Cerebellar cortex (tissue), 1 donor: ENCODE measurements around the gene EPHB1.
"Not testable (repeated sequence)": the region's sequence is repeated elsewhere in the genome, so short reads cannot be mapped to it uniquely, and the experiment has no call there.

Source experiments
- DNase-seq: peaks from one replicate; pipeline ENCODE4 v3.0.0-alpha.2; 2015; ENCODE audit warnings: low spot score

EPHB1 gene

DNA sequence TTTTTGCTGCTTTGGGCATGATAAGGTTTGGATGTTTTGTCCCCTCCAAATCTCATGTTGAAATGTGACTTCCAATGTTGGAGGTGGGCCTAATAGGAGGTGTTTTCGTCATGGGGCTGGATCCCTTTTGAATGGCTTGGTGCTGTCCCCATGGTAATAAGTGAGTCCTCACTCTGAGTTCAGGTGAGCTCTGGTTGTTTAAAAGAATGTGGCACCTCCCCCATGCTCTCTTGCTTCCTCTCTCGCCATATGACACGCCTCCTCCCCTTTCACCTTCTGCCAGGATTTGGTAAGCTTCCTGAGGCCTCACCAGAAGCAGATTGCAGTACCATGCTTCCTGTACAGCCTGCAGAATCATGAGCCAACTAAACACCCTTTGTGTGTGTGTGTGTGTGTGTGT, 255.5 kb downstream of the EPHB1 start:
- DNase-seq = no peak

DNA sequence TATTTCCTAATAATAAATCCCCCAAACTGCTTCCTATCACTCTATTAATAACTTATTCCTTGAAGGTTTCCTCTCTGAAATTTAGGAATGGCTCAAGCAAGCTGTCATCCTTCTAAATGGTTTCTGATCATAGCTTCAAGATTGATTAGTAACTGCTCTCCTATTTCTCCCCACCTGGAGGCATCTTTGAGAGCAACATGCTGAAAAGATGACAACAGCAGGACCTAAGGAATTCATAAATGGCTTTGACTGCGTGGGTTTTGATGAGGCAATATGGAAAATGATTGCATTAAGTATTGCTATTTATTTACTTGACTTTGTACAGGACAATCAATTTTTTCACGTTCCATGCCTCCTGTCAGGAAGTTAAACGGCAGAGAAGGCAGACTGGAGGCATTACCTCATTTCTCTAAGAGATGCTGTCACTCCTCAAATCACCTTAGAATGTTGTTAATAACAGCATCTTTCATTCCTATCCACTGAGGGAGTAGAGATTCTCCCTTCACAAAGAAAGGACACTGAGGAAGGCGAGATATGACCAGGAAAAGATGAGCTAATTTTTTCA, 256.4 kb downstream of the EPHB1 start:
- no peak for DNase-seq

- DNase-seq = no peak
Measured at GRCh38 chr3:135055449-135055848, 260.4 kb downstream of the EPHB1 start.

- DNase-seq = no peak
Measured at GRCh38 chr3:135056084-135056730, 261.1 kb downstream of the EPHB1 start.

DNA sequence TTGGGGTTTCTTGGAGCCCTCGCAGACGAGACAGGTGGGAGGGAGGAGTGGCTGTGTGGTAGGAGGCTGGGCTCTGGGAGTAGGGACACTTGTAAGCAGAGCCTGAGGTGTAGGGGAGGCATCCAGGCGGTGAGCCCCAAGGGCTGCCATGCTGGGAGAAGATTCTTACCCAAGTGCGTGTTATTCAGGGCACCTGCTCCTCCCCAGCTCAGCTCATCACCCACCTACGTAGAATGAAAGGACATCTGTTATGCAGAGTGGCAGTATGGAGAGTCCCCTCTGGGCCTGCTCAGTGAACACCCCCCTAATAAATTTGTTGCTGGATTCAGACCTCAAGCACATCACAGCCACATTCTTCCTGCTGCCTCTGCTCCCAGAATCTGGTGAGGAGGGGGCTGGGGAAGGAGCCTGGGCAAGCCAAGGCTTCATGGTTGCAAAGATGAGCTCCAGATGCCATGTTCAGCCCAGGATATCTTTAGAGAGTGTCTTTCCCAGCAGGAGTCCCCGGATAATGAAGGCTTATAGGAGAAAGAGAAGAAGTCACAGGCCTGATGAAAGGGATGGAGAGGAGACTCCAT, 261.8 kb downstream of the EPHB1 start:
- DNase-seq = no peak

- DNase-seq = no peak
Measured at GRCh38 chr3:135057996-135058395, 262.9 kb downstream of the EPHB1 start.

GRCh38 chr3:135059580-135059979, 264.5 kb downstream of the EPHB1 start:
- no peak for DNase-seq

GRCh38 chr3:135066844-135067727, 272.0 kb downstream of the EPHB1 start:
- not testable (repeated sequence) for DNase-seq

GRCh38 chr3:135068011-135068410, 273.0 kb downstream of the EPHB1 start:
- no peak for DNase-seq

GRCh38 chr3:135069406-135069805, 274.3 kb downstream of the EPHB1 start:
- DNase-seq = no peak

- DNase-seq = no peak
Measured at GRCh38 chr3:135071483-135071882, 276.4 kb downstream of the EPHB1 start.

GRCh38 chr3:135072431-135072830, 277.4 kb downstream of the EPHB1 start:
- DNase-seq = no peak

- DNase-seq = no peak
Measured at GRCh38 chr3:135075157-135075556, 280.1 kb downstream of the EPHB1 start.

DNA sequence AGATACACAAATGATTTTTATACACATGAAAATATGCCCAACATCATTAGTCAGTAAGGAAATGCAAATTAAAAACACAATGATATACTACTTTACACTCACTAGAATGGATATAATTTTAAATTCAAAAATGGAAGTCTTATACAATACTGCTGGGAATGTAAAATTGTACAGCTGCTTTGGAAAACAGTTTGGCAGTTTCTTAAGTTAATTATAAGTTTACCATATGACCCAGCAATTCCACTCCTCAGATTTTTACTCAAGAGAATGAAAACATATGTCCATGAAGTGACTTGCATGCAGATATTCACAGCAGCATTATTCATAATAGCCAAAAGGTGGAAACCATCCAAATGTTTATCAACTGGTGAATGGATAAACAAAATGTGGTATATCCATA, 281.3 kb downstream of the EPHB1 start:
- DNase-seq = no peak

GRCh38 chr3:135077186-135077585, 282.1 kb downstream of the EPHB1 start:
- no peak for DNase-seq

DNA sequence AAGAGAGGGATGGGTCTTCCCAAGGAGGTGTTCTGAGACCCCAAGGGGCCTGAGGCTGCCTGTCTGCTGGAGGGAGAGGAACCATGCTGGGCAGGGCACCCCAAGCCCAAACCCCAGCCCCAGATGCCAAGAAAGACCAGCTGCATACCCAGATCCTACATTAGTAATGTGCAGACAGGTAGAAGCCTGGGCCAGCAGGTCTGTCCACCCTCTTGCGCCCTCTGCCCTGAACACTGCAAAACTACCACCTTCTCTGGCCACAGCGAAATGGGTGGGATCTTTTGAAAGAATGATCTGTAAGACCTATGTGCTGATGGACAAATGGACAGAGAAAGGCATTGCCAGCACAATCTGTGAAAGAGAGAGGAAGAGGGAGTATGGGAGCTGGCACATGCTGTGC, 283.2 kb downstream of the EPHB1 start:
- no peak for DNase-seq

DNA sequence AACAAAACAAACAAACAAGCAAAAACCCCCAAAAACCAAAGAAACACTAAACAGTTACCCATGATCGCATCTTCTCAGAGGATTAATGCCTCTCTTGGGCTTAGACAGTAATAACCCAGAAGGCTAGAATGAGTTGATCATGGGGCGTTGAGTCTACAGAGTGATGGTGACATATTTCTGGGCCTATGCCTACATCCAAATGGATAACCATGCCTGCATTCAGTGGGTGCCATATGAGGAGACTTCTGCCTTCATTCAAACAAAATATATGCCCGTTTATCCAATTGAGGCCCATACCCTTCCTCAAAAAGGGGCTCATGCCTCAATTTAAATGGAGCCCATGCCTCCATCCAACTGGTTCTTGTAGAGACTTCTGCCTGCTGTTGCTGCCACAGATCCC, 284.0 kb downstream of the EPHB1 start:
- DNase-seq = no peak

GRCh38 chr3:135081451-135081850, 286.4 kb downstream of the EPHB1 start:
- peak; percentile 56 for DNase-seq

DNA sequence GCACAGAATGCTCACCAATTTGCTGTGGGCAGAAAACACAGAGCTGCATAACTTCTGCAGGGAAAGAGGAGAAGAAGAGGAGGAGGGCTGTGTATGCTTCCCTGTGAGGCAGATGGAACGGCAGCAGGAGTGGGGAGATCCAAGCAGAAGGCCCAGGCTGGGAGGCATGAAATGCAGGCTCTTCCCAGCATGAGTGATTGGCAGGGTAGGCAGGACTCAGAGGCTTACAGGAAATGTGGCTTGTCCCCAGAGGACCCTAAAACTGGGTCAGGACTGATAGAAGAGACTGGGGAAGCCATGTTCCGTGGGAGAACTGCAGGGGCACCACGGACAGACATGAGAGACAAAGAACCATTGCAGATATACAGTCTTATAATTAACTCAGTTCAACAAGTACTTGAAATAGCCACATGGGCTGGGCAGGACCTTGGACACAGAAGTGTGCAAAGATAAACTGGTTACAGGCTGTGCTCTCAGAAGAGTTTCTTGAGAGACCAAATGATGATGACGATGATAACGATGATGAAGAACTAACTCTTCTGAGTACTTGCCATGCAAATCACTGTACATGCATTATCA, 286.9 kb downstream of the EPHB1 start:
- peak; percentile 96 for DNase-seq

DNA sequence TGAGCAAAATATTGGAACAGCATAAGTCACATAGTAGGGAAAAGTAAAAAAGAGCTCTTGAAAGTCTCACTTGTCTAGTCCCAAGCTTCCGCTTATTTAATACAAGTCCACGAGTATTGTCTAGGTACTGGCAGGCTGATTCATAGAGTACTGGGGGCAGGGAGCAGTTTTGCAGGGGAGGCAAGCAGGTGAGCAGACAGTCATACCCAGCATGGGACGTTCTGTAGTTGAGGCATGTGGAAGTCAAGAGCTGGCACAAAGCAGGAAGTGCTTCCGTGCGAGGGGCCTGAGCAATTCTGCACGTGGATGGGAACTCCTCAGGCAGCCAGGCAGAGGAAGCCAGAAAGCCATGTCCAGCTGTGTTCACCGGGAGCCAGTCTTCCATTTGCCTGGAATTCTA, 287.6 kb downstream of the EPHB1 start:
- no peak for DNase-seq

DNA sequence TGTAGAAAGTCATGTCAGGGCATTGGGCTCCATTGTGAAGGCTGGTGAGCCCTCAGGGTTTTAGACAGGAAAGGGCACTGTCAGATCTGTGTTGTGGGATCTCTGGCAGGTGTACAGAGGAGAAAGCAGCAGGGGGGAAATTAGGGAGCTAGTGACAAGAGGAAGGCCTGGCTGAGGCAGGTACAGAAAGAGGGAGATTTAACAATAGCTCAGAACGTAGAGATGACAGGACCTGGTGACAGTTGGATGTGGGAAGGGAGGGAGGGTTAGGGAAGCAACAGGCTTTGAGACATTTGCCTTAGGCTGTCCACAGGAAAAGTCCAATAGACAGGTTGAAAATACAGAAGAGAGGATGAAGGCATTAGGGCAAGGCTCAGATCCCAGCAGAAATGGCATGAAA, 288.1 kb downstream of the EPHB1 start:
- DNase-seq = peak; percentile 62

DNA sequence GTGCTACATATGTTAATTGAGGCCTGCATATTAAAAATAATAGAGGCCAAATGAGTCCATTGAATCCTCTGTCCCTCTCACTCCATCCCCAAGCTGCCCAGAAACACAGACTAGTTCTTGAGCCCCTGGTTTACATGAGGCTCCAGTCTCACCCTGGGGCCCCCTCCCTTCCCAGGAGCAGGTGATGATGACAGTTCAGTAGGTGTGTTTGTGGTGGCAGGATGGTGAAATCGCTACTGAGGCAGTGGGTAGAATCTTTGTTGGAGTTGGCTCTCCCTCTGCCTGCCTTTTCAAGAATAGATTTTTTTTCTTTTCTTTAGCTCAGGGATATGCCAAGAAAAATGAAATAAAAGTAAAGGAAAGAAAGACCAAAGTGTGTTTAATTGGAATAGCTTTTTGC, 288.7 kb downstream of the EPHB1 start:
- DNase-seq = no peak
